ENCODE results near the gene PNMT.

DNA sequence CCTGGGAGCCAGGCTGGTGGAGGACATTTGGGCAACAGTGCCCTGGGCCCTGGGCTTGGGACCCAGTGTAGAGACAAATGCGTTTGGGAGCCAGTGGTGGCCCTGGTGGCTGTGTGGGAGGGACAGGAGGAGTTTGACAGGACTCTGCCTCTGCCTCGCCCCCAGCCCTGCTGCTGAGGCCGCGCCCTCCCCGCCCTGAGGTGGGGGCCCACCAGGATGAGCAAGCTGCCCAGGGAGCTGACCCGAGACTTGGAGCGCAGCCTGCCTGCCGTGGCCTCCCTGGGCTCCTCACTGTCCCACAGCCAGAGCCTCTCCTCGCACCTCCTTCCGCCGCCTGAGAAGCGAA is 15.0 kb upstream of the PNMT start:
- TF ChIP-seq CTCF (IDR thresholded peaks at IDR 0.05) (no peak), EZH2 (IDR thresholded peaks at IDR 0.05; ENCODE audit: borderline replicate concordance, insufficient read depth, low read depth, low read length, poor library complexity, severe bottlenecking) (no peak)
